Measurements from ENCODE around the gene CD300A.

CD300A gene

GRCh38 chr17:74430706-74431567 is 35.5 kb upstream of the CD300A start (continued):
- peak; percentile 53; the same call in 1 of the 2 replicates for TF ChIP-seq KLF16 (tag by site-specific recombination; IDR thresholded peaks at IDR 0.05)
- TF ChIP-seq YY1 (tag by site-specific recombination; IDR thresholded peaks at IDR 0.05), result no peak
- TF ChIP-seq ZNF223 (tag by site-specific recombination; IDR thresholded peaks at IDR 0.05), result peak; percentile 41; the same call in 1 of the 2 replicates
- TF ChIP-seq PBX3 (CRISPR knock-in tag; IDR thresholded peaks at IDR 0.05), result peak; percentile 79
- peak; percentile 91 for TF ChIP-seq ZBTB8A (tag by site-specific recombination; IDR thresholded peaks at IDR 0.05)
- TF ChIP-seq ZNF514 (tag by site-specific recombination; IDR thresholded peaks at IDR 0.05), result no peak
- TF ChIP-seq TSHZ1 (tag by site-specific recombination; IDR thresholded peaks at IDR 0.05; ENCODE audit: borderline replicate concordance), result no peak
- TF ChIP-seq ZNF133 (tag by site-specific recombination; IDR thresholded peaks at IDR 0.05), result no peak
- TF ChIP-seq ZNF146 (tag by site-specific recombination; IDR thresholded peaks at IDR 0.05), result no peak
- TF ChIP-seq CTCF (tag by site-specific recombination; IDR thresholded peaks at IDR 0.05), result 0 out of 2 replicates have a peak, but pooled peaks have one; percentile 46
- TF ChIP-seq ZNF433 (tag by site-specific recombination; IDR thresholded peaks at IDR 0.05; ENCODE audit: low read depth), result no peak
- 0 out of 2 replicates have a peak, but pooled peaks have one; percentile 45 for TF ChIP-seq ZNF792 (tag by site-specific recombination; IDR thresholded peaks at IDR 0.05)
- peak; percentile 92 for TF ChIP-seq OSR2 (tag by site-specific recombination; IDR thresholded peaks at IDR 0.05)
- peak; percentile 74 for TF ChIP-seq ZNF843 (tag by site-specific recombination; IDR thresholded peaks at IDR 0.05)
- no peak for TF ChIP-seq ZNF776 (tag by site-specific recombination; IDR thresholded peaks at IDR 0.05; ENCODE audit: borderline replicate concordance)
- peak; percentile 75 for TF ChIP-seq SP3 (tag by site-specific recombination; IDR thresholded peaks at IDR 0.05)
- TF ChIP-seq ZFP69B (tag by site-specific recombination; IDR thresholded peaks at IDR 0.05), result peak; percentile 64
- TF ChIP-seq ZNF677 (tag by site-specific recombination; IDR thresholded peaks at IDR 0.05), result no peak
- TF ChIP-seq SCRT2 (tag by site-specific recombination; IDR thresholded peaks at IDR 0.05), result no peak
- TF ChIP-seq KLF1 (tag by site-specific recombination; IDR thresholded peaks at IDR 0.05), result peak; percentile 98
- no peak for TF ChIP-seq ZNF768 (tag by site-specific recombination; IDR thresholded peaks at IDR 0.05)
- no peak; the same call in none of the 2 replicates for TF ChIP-seq ZNF777 (tag by site-specific recombination; IDR thresholded peaks at IDR 0.05; ENCODE audit: borderline replicate concordance)
- peak; percentile 92 for TF ChIP-seq ZSCAN16 (tag by site-specific recombination; IDR thresholded peaks at IDR 0.05)
- peak; percentile 62 for TF ChIP-seq ZNF692 (tag by site-specific recombination; IDR thresholded peaks at IDR 0.05)
- TF ChIP-seq SETDB1 (IDR thresholded peaks at IDR 0.05; ENCODE audit: insufficient read length, low read length), result no peak
- TF ChIP-seq KLF10 (tag by site-specific recombination; IDR thresholded peaks at IDR 0.05), result peak; percentile 74; the same call in 1 of the 2 replicates
- TF ChIP-seq ZXDB (tag by site-specific recombination; IDR thresholded peaks at IDR 0.05), result no peak; the same call in none of the 2 replicates
- peak; percentile 74 for TF ChIP-seq HIC1 (tag by site-specific recombination; IDR thresholded peaks at IDR 0.05)
- peak; percentile 83 for TF ChIP-seq ZNF324 (tag by site-specific recombination; IDR thresholded peaks at IDR 0.05)
